ENCODE data around the gene RCBTB1.

DNA sequence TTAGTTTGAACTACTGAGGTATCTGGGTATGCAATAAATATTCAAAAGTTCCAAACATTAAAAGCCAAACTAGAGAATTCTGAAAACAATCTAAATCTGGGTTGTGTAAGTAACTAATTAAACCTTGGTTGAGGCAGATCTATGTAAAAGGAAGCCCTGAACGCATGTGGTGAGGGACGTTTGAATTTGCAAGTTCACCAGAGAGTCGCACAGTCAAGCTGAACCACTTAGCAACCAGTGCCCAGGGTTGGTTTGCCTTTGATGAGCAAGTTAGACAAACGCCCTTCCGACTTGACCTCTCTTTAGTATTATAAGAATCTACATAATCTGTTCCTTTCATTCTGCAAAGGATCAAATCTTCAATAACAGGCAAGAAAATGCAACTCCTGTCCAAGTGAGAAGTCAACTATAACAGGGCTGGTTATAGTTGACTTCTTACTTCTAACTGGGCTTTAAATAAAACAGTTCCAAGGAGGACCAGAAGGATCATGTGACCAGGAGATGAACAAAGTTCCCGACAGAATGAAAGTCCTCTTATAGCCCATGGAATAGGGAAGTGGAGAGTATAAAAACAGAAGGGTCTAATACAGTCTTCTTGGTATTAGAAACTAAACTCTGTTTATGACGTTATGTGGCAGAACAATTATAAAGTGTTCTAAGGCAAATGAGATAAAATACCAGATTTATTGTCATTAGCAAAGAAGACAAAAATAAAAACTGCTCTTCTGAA is 49.0 kb downstream of the RCBTB1 start:
- TF ChIP-seq CHD2 (IDR thresholded peaks at IDR 0.05; ENCODE audit: low read length, partially characterized antibody) (no peak), RNF2 (IDR thresholded peaks at IDR 0.05; ENCODE audit: borderline replicate concordance, low read depth) (no peak), RCOR1 (IDR thresholded peaks at IDR 0.05; ENCODE audit: low read depth, low read length) (no peak), POLR2AphosphoS2 (conservative IDR thresholded peaks at IDR 0.05; ENCODE audit: low read length) (no peak), RFX5 (IDR thresholded peaks at IDR 0.05) (no peak), CEBPB (IDR thresholded peaks at IDR 0.05) (no peak), NR3C1 (IDR thresholded peaks at IDR 0.05) (no peak), NFE2L2 (conservative IDR thresholded peaks at IDR 0.05; ENCODE audit: low read length) (no peak), POLR2A (IDR thresholded peaks at IDR 0.05; ENCODE audit: low read length) (no peak), EP300 (IDR thresholded peaks at IDR 0.05) (no peak), RAD21 (conservative IDR thresholded peaks at IDR 0.05 in 1 of 2, IDR thresholded peaks at IDR 0.05 in 1 of 2) (no peak)
- TF ChIP-seq, protein P1, sequence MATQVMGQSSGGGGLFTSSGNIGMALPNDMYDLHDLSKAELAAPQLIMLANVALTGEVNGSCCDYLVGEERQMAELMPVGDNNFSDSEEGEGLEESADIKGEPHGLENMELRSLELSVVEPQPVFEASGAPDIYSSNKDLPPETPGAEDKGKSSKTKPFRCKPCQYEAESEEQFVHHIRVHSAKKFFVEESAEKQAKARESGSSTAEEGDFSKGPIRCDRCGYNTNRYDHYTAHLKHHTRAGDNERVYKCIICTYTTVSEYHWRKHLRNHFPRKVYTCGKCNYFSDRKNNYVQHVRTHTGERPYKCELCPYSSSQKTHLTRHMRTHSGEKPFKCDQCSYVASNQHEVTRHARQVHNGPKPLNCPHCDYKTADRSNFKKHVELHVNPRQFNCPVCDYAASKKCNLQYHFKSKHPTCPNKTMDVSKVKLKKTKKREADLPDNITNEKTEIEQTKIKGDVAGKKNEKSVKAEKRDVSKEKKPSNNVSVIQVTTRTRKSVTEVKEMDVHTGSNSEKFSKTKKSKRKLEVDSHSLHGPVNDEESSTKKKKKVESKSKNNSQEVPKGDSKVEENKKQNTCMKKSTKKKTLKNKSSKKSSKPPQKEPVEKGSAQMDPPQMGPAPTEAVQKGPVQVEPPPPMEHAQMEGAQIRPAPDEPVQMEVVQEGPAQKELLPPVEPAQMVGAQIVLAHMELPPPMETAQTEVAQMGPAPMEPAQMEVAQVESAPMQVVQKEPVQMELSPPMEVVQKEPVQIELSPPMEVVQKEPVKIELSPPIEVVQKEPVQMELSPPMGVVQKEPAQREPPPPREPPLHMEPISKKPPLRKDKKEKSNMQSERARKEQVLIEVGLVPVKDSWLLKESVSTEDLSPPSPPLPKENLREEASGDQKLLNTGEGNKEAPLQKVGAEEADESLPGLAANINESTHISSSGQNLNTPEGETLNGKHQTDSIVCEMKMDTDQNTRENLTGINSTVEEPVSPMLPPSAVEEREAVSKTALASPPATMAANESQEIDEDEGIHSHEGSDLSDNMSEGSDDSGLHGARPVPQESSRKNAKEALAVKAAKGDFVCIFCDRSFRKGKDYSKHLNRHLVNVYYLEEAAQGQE (IDR thresholded peaks at IDR 0.05), result no peak
- TF ChIP-seq, protein P2, sequence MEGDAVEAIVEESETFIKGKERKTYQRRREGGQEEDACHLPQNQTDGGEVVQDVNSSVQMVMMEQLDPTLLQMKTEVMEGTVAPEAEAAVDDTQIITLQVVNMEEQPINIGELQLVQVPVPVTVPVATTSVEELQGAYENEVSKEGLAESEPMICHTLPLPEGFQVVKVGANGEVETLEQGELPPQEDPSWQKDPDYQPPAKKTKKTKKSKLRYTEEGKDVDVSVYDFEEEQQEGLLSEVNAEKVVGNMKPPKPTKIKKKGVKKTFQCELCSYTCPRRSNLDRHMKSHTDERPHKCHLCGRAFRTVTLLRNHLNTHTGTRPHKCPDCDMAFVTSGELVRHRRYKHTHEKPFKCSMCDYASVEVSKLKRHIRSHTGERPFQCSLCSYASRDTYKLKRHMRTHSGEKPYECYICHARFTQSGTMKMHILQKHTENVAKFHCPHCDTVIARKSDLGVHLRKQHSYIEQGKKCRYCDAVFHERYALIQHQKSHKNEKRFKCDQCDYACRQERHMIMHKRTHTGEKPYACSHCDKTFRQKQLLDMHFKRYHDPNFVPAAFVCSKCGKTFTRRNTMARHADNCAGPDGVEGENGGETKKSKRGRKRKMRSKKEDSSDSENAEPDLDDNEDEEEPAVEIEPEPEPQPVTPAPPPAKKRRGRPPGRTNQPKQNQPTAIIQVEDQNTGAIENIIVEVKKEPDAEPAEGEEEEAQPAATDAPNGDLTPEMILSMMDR (IDR thresholded peaks at IDR 0.05), result no peak
- TF ChIP-seq, protein P3, sequence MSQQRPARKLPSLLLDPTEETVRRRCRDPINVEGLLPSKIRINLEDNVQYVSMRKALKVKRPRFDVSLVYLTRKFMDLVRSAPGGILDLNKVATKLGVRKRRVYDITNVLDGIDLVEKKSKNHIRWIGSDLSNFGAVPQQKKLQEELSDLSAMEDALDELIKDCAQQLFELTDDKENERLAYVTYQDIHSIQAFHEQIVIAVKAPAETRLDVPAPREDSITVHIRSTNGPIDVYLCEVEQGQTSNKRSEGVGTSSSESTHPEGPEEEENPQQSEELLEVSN (IDR thresholded peaks at IDR 0.05; ENCODE audit: borderline replicate concordance, low read depth), result no peak
